HepG2 (cell line): ENCODE results near the gene C2orf81. TPM values are rescaled to one million over a fixed set of nuclear protein-coding genes. Genes with fewer than 3 reads are reported as not detected.

ENCODE experiments used
- ARID5B ChIP-seq: IDR thresholded peaks from 2 replicates; pipeline ENCODE4 v1.4.0; 2020; ENCODE audit warnings: mild to moderate bottlenecking, missing genetic modification reagents
- ATF2 ChIP-seq: sonication (generic); formaldehyde crosslinking; IDR thresholded peaks from 2 replicates; pipeline ENCODE4 v1.4.0; 2020; ENCODE audit warnings: missing genetic modification reagents
- CREB1 ChIP-seq, 2 experiments: fragments of 450-650 bp in 1 of 2; IDR thresholded peaks; 2 replicates each; pipeline ENCODE4 v1.6.1; 2016 to 2017; ENCODE audit warnings: control low read depth in 1 of 2, mild to moderate bottlenecking in 1 of 2, missing compliant biosample characterization in 1 of 2, missing genetic modification characterization in 1 of 2
- FLYWCH1 ChIP-seq: sonication (generic); formaldehyde crosslinking; IDR thresholded peaks from 2 replicates; pipeline ENCODE4 v1.8.1; 2023; ENCODE audit warnings: mild to moderate bottlenecking, missing genetic modification reagents
- HIC2 ChIP-seq: sonication (generic); formaldehyde crosslinking; IDR thresholded peaks from 2 replicates; pipeline ENCODE4 v1.9.0; 2022; ENCODE audit warnings: low read depth, missing genetic modification reagents
- ISL2 ChIP-seq: sonication (generic); formaldehyde crosslinking; IDR thresholded peaks from 2 replicates; pipeline ENCODE4 v1.5.0; 2020; ENCODE audit warnings: missing genetic modification reagents
- MIXL1 ChIP-seq: IDR thresholded peaks from 2 replicates; pipeline ENCODE4 v1.6.1; 2016
- RNF219 ChIP-seq: sonication (generic); formaldehyde crosslinking; IDR thresholded peaks from 2 replicates; pipeline ENCODE4 v1.5.0; 2020; ENCODE audit warnings: mild to moderate bottlenecking, missing genetic modification reagents
- RORA ChIP-seq: sonication (generic); formaldehyde crosslinking; IDR thresholded peaks from 2 replicates; pipeline ENCODE4 v1.5.0; 2020; ENCODE audit warnings: mild to moderate bottlenecking, missing genetic modification reagents, moderate library complexity
- TCF7 ChIP-seq: sonication (generic); IDR thresholded peaks from 2 replicates; pipeline ENCODE4 v1.6.1; 2016; ENCODE audit warnings: antibody characterized with exemption, low read depth
- U2AF1 ChIP-seq: fragments of 200-400 bp; formaldehyde crosslinking; optimal IDR thresholded peaks from 2 replicates; pipeline ENCODE3; 2017; ENCODE audit warnings: mild to moderate bottlenecking, low read depth, low read length
- ZFP90 ChIP-seq: sonication (generic); formaldehyde crosslinking; IDR thresholded peaks from 2 replicates; pipeline ENCODE4 v1.8.0; 2022; ENCODE audit warnings: missing genetic modification reagents, mild to moderate bottlenecking, inconsistent platforms, borderline replicate concordance
- ZNF264 ChIP-seq: sonication (generic); formaldehyde crosslinking; IDR thresholded peaks from 2 replicates; pipeline ENCODE4 v1.4.0; 2020; ENCODE audit warnings: missing genetic modification reagents
- ZNF326 ChIP-seq: sonication (generic); formaldehyde crosslinking; IDR thresholded peaks from 2 replicates; pipeline ENCODE4 v1.4.0; 2020; ENCODE audit warnings: missing genetic modification reagents, borderline replicate concordance
- ZNF337 ChIP-seq: sonication (generic); formaldehyde crosslinking; IDR thresholded peaks from 2 replicates; pipeline ENCODE4 v1.5.1; 2020; ENCODE audit warnings: missing genetic modification reagents, low read depth, mild to moderate bottlenecking, borderline replicate concordance
- ZNF354B ChIP-seq: sonication (generic); formaldehyde crosslinking; IDR thresholded peaks from 2 replicates; pipeline ENCODE4 v1.8.0; 2022; ENCODE audit warnings: mild to moderate bottlenecking, missing genetic modification reagents
- ZNF740 ChIP-seq: sonication (generic); formaldehyde crosslinking; IDR thresholded peaks from 2 replicates; pipeline ENCODE4 v1.4.0; 2020; ENCODE audit warnings: missing genetic modification reagents
- ZNF746 ChIP-seq: sonication (generic); formaldehyde crosslinking; IDR thresholded peaks from 2 replicates; pipeline ENCODE4 v1.8.0; 2022; ENCODE audit warnings: mild to moderate bottlenecking, missing genetic modification reagents
- ZNF766 ChIP-seq: sonication (generic); formaldehyde crosslinking; IDR thresholded peaks from 2 replicates; pipeline ENCODE4 v1.5.0; 2020; ENCODE audit warnings: missing genetic modification reagents, borderline replicate concordance
- polyA plus RNA-seq, 8 experiments: library from polyadenylated mRNA; depleted of rRNA in 3 of 8; stranded (reverse) in 7 of 8; unstranded in 1 of 8; fragments of >200 nt; fragmentation: Illumina TruSeq in 4 of 8; extraction: Trizol in 4 of 8; gene quantifications; 2 replicates each; pipeline versions ENCODE4 v1.2.1 to v1.2.3, GENCODE V29; 2011 to 2016; ENCODE audit warnings: low read depth in 4 of 8, missing spikeins in 1 of 8, mixed read lengths in 1 of 8; ENCODE audit not compliant: insufficient read depth in 1 of 8
- total RNA-seq, 5 experiments: library from RNA; depleted of rRNA; stranded (reverse); fragments of >200 nt; fragmentation: Illumina TruSeq; extraction: Trizol; gene quantifications; 2 replicates each; pipeline ENCODE4 v1.2.3, GENCODE V29; 2016; ENCODE audit warnings: low read depth in 1 of 5

The C2orf81 gene
- total and polyA plus RNA-seq, 2 of the 13 experiments (the other 11 are each of a cell fraction or from before 2014, with no cell fraction given) = 0.15 to 0.17 TPM

GRCh38 chr2:74424139-74424992 lies 2.9 kb upstream of the C2orf81 start (continued):
- TF ChIP-seq RNF219 (no peak), ZNF740 (CRISPR knock-in tag) (0 out of 2 replicates have a peak, but pooled peaks have one; percentile 61), ZNF746 (no peak), ATF2 (peak; percentile 32; the same call in 1 of the 2 replicates), ZNF264 (CRISPR knock-in tag) (no peak), FLYWCH1 (CRISPR knock-in tag) (0 out of 2 replicates have a peak, but pooled peaks have one; percentile 60), ARID5B (no peak), HIC2 (CRISPR knock-in tag) (no peak), ZNF337 (no peak), CREB1 (IDR thresholded peaks at IDR 0.05) (no peak), CREB1 (CRISPR knock-in tag; IDR thresholded peaks at IDR 0.05) (peak; percentile 35; the same call in 1 of the 2 replicates), U2AF1 (no peak), MIXL1 (CRISPR knock-in tag) (no peak; the same call in 1 of the 2 replicates), TCF7 (no peak), ZNF766 (CRISPR knock-in tag) (no peak), ZNF326 (CRISPR knock-in tag) (0 out of 2 replicates have a peak, but pooled peaks have one; percentile 19), RORA (CRISPR knock-in tag) (no peak), ISL2 (CRISPR knock-in tag) (no peak), ZFP90 (CRISPR knock-in tag) (no peak), ZNF354B (CRISPR knock-in tag) (peak; percentile 86; the same call in 1 of the 2 replicates)
